ENCODE results near the gene ULK4. TPM values are rescaled to one million over a fixed set of nuclear protein-coding genes. Genes with fewer than 3 reads are reported as not detected.

Gene ULK4
- polyA plus RNA-seq, 4 donors, result 2.7 to 5.6 (median 5.1) TPM

DNA sequence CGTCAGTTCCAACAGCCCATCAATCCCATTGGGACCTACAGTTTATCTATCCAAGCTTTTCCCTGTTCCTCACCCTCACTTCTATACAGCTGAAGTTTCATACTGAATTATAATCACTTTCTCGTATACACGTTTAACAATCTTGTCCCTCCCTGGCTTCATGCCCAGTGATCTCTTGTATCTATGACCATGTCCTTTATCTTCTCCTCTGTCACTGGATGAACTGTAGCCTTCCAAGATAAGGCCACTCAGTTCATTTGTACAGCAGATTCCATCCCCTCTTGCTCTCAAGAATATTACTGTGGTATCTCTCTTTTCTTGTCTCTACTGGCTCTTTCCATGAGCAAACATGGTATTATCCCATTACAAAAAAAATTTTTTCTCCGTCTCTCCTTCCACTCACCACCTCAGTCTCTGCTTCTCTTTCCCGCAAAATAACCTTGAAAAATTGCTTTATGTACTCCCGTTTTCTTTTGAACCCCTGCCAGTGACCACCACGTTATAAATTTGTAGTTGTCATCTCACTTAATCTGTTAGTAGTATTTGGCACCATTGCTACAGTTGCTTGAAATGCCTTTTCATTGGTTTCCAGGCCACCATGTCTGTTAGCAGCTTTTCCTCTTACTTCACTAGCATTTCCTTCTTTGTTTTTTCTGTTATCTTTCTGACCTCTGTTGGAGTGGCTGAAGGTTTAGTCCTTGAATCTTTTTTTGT lies 753.2 kb downstream of the ULK4 start:
- no peak for DNase-seq (ENCODE audit: low read depth in 4 of 4, low spot score in 3 of 4)

- no peak for DNase-seq (ENCODE audit: low read depth in 4 of 4, low spot score in 3 of 4)
Observed at GRCh38 chr3:41207355-41207754, 754.5 kb downstream of the ULK4 start.

GRCh38 chr3:41205591-41205990 lies 756.3 kb downstream of the ULK4 start:
- DNase-seq (ENCODE audit: low read depth in 4 of 4, low spot score in 3 of 4), result no peak

GRCh38 chr3:41204369-41204768 lies 757.5 kb downstream of the ULK4 start:
- no peak for DNase-seq (ENCODE audit: low read depth in 4 of 4, low spot score in 3 of 4)

DNA sequence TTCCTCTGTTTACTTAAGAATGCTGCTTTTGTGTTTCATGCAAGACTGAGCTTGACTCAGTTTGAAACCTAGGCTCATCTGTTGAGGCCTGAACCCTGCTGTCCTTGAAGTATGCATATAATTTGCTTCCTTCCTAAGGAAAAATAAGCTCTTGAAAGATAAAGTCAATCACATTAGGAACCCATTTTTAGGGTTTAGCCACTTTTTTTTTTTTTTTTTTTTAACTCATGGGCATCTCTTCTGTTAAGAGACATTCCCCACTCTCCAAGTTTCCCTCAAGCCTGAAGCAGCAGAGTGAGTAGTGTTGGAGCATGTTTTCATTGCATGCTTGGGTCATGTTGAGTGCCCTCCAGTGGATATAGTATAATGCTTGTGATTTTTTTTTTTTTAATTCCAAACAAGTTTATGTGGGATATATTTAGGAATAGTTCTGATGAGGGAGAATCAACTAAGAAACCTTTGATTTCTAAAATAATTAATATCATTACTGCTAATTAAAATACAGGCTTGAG lies 759.0 kb downstream of the ULK4 start:
- no peak for DNase-seq (ENCODE audit: low read depth in 4 of 4, low spot score in 3 of 4)

DNA sequence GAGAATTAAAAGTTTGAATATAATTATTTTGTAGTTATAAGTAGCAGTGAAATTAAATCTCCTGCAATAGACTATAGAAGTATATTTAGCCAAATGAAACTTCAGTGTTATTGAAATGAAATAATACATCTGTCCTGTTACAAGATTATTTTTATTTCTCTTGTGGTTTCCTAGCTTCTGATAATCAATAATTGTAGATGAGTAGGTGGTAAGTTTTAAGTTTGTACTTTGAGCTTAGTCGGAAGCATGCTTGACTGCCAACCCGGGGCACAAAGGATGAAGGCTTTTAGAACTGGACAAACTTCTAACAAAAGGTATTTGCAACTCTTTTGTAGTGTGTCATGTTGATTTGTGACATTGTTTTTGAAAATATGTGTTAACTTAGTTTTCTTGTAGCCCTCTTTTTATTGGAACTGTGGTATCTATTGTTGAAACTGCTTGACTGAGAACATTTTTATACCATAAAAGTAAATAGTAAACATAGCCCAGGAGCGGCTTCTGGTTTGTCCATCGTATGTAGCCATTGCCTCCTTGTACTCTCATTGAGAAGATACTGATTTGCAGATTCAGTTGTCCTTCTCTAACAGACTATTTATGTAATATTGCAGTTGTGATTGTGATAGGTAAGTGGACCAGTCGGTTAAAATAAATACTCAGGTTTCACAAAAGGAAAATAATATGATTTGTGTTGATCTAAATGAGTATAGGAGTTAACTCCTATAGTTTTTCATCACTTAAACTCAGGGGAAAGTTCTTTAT lies 759.6 kb downstream of the ULK4 start:
- no peak for DNase-seq (ENCODE audit: low read depth in 4 of 4, low spot score in 3 of 4)

DNA sequence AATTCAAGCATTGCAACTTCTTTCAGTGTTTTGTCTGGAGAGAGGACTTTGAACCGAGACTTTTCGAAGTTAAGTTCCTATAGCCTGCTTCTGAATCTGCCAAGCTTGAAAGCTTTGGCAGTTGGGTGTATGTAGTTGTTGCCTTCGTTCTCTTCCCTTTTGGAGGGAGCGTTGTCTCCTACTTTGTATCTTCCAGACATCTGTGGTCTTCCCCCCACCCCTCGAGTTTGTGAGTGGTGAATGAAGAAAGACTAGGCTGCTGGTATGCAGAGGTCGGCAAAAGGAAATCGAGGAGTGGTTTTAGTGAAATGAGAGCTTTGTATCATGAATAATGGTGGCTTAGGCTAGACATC lies 761.3 kb downstream of the ULK4 start:
- no peak for DNase-seq (ENCODE audit: low read depth in 4 of 4, low spot score in 3 of 4)

DNA sequence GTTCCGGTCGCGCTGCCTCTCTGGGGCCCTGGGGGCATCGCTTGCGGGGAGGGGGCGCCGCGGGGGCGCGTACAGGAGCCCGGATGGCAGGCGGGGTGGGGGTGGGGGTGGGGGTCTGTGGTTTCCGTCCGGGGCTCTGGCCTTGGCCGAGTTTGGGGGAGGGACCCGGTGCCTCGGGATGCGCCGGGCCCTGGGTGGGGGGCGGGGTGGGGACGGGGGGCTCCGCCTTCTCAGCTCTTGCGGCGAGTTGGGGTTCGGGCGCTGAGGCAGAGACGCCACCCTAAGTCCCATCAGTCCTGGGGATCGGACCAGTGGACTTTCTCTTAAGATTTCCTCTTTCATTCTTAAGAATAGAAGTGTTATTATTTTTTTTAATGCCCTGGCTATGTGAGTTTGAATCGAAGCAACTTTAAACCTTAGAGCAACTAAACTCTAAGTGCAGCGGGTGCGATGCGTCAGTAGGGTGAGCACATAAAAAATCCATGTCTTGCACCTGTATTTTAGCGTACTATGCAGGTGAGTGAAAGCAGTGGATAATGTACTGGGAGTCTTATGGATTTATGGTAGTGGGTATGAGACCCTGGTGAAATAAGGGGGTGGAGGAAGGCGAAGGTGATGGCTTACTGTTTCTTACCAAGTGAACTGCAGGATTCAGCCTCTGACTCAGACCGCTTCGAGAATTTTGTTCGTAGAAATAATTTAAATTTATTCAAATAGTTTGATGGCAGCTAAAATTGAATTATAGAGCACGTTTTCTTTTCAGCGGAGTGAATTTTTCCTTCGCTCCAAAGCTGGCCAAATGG lies 761.8 kb downstream of the ULK4 start:
- DNase-seq (ENCODE audit: low read depth in 4 of 4, low spot score in 3 of 4), result no peak

DNA sequence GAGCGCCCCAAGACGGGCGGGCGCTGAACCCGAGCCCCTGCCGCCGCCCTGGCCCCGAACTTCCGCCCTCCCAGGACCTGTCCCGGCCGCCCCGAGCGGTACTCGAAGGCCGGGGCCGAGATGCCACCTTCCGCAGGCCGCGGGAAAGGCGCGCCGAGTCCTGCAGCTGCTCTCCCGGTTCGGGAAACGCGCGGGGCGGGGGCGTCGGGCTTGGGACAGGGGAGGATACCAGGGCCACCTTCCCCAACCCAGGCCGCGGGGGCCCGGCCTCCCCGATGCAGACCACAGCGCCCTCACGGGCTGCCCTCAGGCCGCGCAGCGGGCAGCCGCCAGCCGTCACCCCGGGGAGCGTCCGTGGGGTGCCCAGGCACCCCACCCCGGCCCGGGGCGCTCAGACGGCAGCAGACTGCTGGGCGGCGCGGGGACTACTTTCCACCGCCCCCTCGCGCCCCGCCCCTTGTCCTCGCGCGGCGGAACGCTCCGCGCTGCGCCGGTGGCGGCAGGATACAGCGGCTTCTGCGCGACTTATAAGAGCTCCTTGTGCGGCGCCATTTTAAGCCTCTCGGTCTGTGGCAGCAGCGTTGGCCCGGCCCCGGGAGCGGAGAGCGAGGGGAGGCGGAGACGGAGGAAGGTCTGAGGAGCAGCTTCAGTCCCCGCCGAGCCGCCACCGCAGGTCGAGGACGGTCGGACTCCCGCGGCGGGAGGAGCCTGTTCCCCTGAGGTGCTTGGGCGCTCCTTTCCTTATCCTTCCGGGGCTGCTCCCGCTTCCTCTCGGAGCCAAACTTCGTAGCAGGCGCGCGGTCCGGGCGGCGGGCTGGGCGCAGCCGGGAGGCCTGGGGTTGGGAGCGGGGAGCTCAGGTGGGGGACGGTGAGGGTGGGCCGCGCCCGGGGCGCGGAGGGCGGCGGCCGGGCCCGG lies 762.7 kb downstream of the ULK4 start, which contains the start of gene CTNNB1:
CTNNB1 (plus strand) TSS at position 556 of the 916 bp plus-strand sequence. CDS start 24,564 bp downstream, outside the sequence.
- DNase-seq (ENCODE audit: low read depth in 4 of 4, low spot score in 3 of 4), result peak; percentile 80 to 91 (median 90)

GRCh38 chr3:41198526-41198925 lies 763.4 kb downstream of the ULK4 start:
- no peak for DNase-seq (ENCODE audit: low read depth in 4 of 4, low spot score in 3 of 4)

GRCh38 chr3:41198046-41198445 lies 763.9 kb downstream of the ULK4 start:
- DNase-seq (ENCODE audit: low read depth in 4 of 4, low spot score in 3 of 4), result no peak

Other genes starting within 250 kb of the ULK4 start
- gene TRAK1, start 129.3 kb upstream of the ULK4 start, polyA plus RNA-seq (ENCODE audit: insufficient read length in 4 of 4), result 10 to 100 TPM; 29.8 to 51.2 (median 46.7) TPM

All from left renal pelvis (tissue), 4 donors.